Keratinocyte (primary cell): Measurements from ENCODE around the gene FAM120B.

Experiments used
- CTCF ChIP-seq, 3 experiments: IDR thresholded peaks in 1 of 3; conservative IDR thresholded peaks in 1 of 3; optimal IDR thresholded peaks in 1 of 3; 2 replicates in 2 of 3; 3 replicates in 1 of 3; pipeline versions ENCODE3 to v1.5.1; 2011; ENCODE audit warnings: low read length in 3 of 3, mild to moderate bottlenecking in 3 of 3, moderate library complexity in 2 of 3, control low read depth in 1 of 3, inconsistent platforms in 1 of 3; ENCODE audit not compliant: insufficient read depth in 2 of 3; ENCODE audit errors: extremely low read depth in 1 of 3
- EZH2 ChIP-seq: IDR thresholded peaks from one replicate; pipeline ENCODE4 v1.6.1; 2012; ENCODE audit warnings: inconsistent platforms, mild to moderate bottlenecking, low read length, moderate library complexity

GRCh38 chr6:170362121-170362520 is 55.6 kb downstream of the FAM120B start:
- TF ChIP-seq CTCF (optimal IDR thresholded peaks at IDR 0.05 in 1 of 3, IDR thresholded peaks at IDR 0.05 in 1 of 3, conservative IDR thresholded peaks at IDR 0.05 in 1 of 3; ENCODE audit: extremely low read depth in 1 of 3, insufficient read depth in 2 of 3, low read length in 3 of 3) = no peak
- TF ChIP-seq EZH2 = no peak
